OCI-LY1 (cell line): ENCODE measurements around the gene TBC1D10A.

ENCODE experiments used
- H2AFZ ChIP-seq: fragments of 200-600 bp; sonication (generic), shearing (Covaris generic); 2 replicates; pipeline ENCODE4 v1.6.0; 2014; ENCODE audit warnings: antibody characterized with exemption, mild to moderate bottlenecking, low read length
- H3F3A ChIP-seq: fragments of 200-600 bp; sonication (generic), shearing (Covaris generic); 2 replicates; pipeline ENCODE4 v1.6.0; 2014; ENCODE audit warnings: mild to moderate bottlenecking, antibody characterized with exemption, low read length, moderate library complexity; ENCODE audit not compliant: insufficient read depth
- H3K27ac ChIP-seq: fragments of 200-600 bp; sonication (generic); 2 replicates; pipeline ENCODE4 v1.5.1; 2014; ENCODE audit warnings: low read length, mixed run types, mild to moderate bottlenecking, low read depth; ENCODE audit not compliant: poor library complexity, severe bottlenecking
- H3K27me3 ChIP-seq: fragments of 200-600 bp; sonication (generic); 2 replicates; pipeline ENCODE4 v1.6.0; 2014; ENCODE audit warnings: antibody characterized with exemption, mild to moderate bottlenecking, low read length, moderate library complexity; ENCODE audit not compliant: insufficient read depth
- H3K36me3 ChIP-seq: fragments of 200-600 bp; sonication (generic); 2 replicates; pipeline ENCODE4 v1.6.1; 2014; ENCODE audit warnings: mild to moderate bottlenecking, antibody characterized with exemption, low read length, moderate library complexity, mixed read lengths; ENCODE audit not compliant: insufficient read depth
- H3K4me1 ChIP-seq: fragments of 200-600 bp; sonication (generic); 2 replicates; pipeline ENCODE4 v1.5.1; 2014; ENCODE audit warnings: mild to moderate bottlenecking, low read length, moderate library complexity; ENCODE audit not compliant: insufficient read depth, severe bottlenecking
- H3K4me2 ChIP-seq: fragments of 200-600 bp; sonication (generic), shearing (Covaris generic); 2 replicates; pipeline ENCODE4 v1.6.1; 2014; ENCODE audit warnings: low read length
- H3K4me3 ChIP-seq: fragments of 200-600 bp; sonication (generic); 2 replicates; pipeline ENCODE4 v1.5.1; 2014; ENCODE audit warnings: low read length, low read depth, mild to moderate bottlenecking, mixed read lengths; ENCODE audit not compliant: poor library complexity, severe bottlenecking
- H3K79me2 ChIP-seq: fragments of 200-600 bp; shearing (Covaris generic); 2 replicates; pipeline ENCODE4 v1.6.1; 2016; ENCODE audit warnings: mixed run types, low read length, mixed read lengths; ENCODE audit not compliant: insufficient read depth
- H3K9ac ChIP-seq: fragments of 200-600 bp; sonication (generic), shearing (Covaris generic); 2 replicates; pipeline ENCODE4 v1.6.1; 2014; ENCODE audit warnings: mild to moderate bottlenecking, low read length, mixed read lengths
- H3K9me2 ChIP-seq: fragments of 200-600 bp; sonication (generic), shearing (Covaris generic); 2 replicates; pipeline ENCODE4 v1.6.1; 2014; ENCODE audit warnings: low read depth, mild to moderate bottlenecking, low read length, mixed read lengths
- H3K9me3 ChIP-seq: fragments of 200-600 bp; shearing (Covaris generic); 2 replicates; pipeline ENCODE4 v1.6.1; 2014; ENCODE audit warnings: low read length, mixed read lengths
- H4K20me1 ChIP-seq: fragments of 200-600 bp; sonication (generic), shearing (Covaris generic); 2 replicates; pipeline ENCODE4 v1.6.0; 2016; ENCODE audit warnings: mild to moderate bottlenecking, low read length; ENCODE audit not compliant: insufficient read depth
- CTCF ChIP-seq: fragments of 200-600 bp; sonication (generic), shearing (Covaris generic); IDR thresholded peaks from 2 replicates; pipeline ENCODE4 v1.5.1; 2017; ENCODE audit warnings: mild to moderate bottlenecking, antibody characterized with exemption, low read length, moderate library complexity, mixed read lengths
- EZH2 ChIP-seq: fragments of 200-600 bp; sonication (generic), shearing (Covaris generic); IDR thresholded peaks from 2 replicates; pipeline ENCODE4 v1.8.0; 2017; ENCODE audit warnings: borderline replicate concordance, mixed run types, mild to moderate bottlenecking, antibody characterized with exemption, low read length, moderate library complexity, mixed read lengths

Gene TBC1D10A

GRCh38 chr22:30284666-30285065 is 42.1 kb downstream of the TBC1D10A start:
- TF ChIP-seq CTCF (no peak), EZH2 (no peak)
- Histone ChIP-seq H3K4me3 (no peak overlapping the region), H3K79me2 (no peaks in the 10 kb centered on the region), H3K9me2 (no peaks in the 10 kb centered on the region), H3K9ac (no peak overlapping the region), H3K36me3 (no peaks in the 10 kb centered on the region), H3K27ac (no peak overlapping the region), H2AFZ (no peak overlapping the region), H3K9me3 (no peaks in the 10 kb centered on the region), H3F3A (no peaks in the 10 kb centered on the region), H4K20me1 (no peaks in the 10 kb centered on the region), H3K27me3 (no peaks in the 10 kb centered on the region), H3K4me2 (no peak overlapping the region), H3K4me1 (peaks cover 10% of the 10 kb centered on the region)

- Histone ChIP-seq H3K27ac (no peak overlapping the region), H3K9me2 (no peaks in the 10 kb centered on the region), H3K9me3 (no peaks in the 10 kb centered on the region), H3K4me1 (peaks cover 10% of the 10 kb centered on the region), H3K27me3 (no peaks in the 10 kb centered on the region), H3K4me3 (no peak overlapping the region), H3K4me2 (no peak overlapping the region), H3F3A (no peaks in the 10 kb centered on the region), H3K79me2 (no peaks in the 10 kb centered on the region), H3K36me3 (no peaks in the 10 kb centered on the region), H2AFZ (no peak overlapping the region), H4K20me1 (no peaks in the 10 kb centered on the region), H3K9ac (no peak overlapping the region)
- TF ChIP-seq CTCF (no peak), EZH2 (no peak)
These were observed 42.6 kb downstream of the TBC1D10A start for GRCh38 chr22:30284172-30284571.

GRCh38 chr22:30283342-30283741 is 43.4 kb downstream of the TBC1D10A start:
- Histone ChIP-seq H4K20me1 (no peaks in the 10 kb centered on the region), H3F3A (no peaks in the 10 kb centered on the region), H3K79me2 (no peaks in the 10 kb centered on the region), H2AFZ (no peak overlapping the region), H3K27me3 (no peaks in the 10 kb centered on the region), H3K27ac (no peak overlapping the region), H3K9ac (no peak overlapping the region), H3K4me2 (no peak overlapping the region), H3K9me3 (no peaks in the 10 kb centered on the region), H3K9me2 (no peaks in the 10 kb centered on the region), H3K36me3 (no peaks in the 10 kb centered on the region), H3K4me1 (peaks cover 5% of the 10 kb centered on the region), H3K4me3 (no peak overlapping the region)
- no peak for TF ChIP-seq EZH2
- no peak for TF ChIP-seq CTCF
